Measurements from ENCODE around the gene PADI1.

The PADI1 gene

GRCh38 chr1:17183388-17184160 lies 21.4 kb upstream of the PADI1 start:
- no peak for DNase-seq

- DNase-seq: no peak
Measured at GRCh38 chr1:17184161-17184665, 20.7 kb upstream of the PADI1 start.

- no peak for DNase-seq
Measured at GRCh38 chr1:17184822-17185484, 20.0 kb upstream of the PADI1 start.

- no peak for DNase-seq
Measured at GRCh38 chr1:17185485-17185860, 19.5 kb upstream of the PADI1 start.

- DNase-seq: no peak
Measured at GRCh38 chr1:17186216-17186909, 18.6 kb upstream of the PADI1 start.

GRCh38 chr1:17187051-17187450 lies 17.9 kb upstream of the PADI1 start:
- no peak for DNase-seq

- DNase-seq: no peak
Measured at GRCh38 chr1:17188217-17188616, 16.7 kb upstream of the PADI1 start.

GRCh38 chr1:17188889-17189631 lies 15.9 kb upstream of the PADI1 start:
- no peak for DNase-seq

- no peak for DNase-seq
Measured at GRCh38 chr1:17189632-17189990, 15.3 kb upstream of the PADI1 start.

GRCh38 chr1:17190010-17190995 lies 14.6 kb upstream of the PADI1 start:
- DNase-seq: no peak

GRCh38 chr1:17191990-17192242 lies 13.0 kb upstream of the PADI1 start:
- no peak for DNase-seq

GRCh38 chr1:17192394-17193221 lies 12.3 kb upstream of the PADI1 start:
- no peak for DNase-seq

GRCh38 chr1:17193222-17194132 lies 11.5 kb upstream of the PADI1 start:
- DNase-seq: no peak

GRCh38 chr1:17194133-17194475 lies 10.8 kb upstream of the PADI1 start:
- DNase-seq: no peak

GRCh38 chr1:17194615-17195528 lies 10.1 kb upstream of the PADI1 start:
- no peak for DNase-seq

- DNase-seq: no peak
Measured at GRCh38 chr1:17195731-17196130, 9.2 kb upstream of the PADI1 start.

- DNase-seq: no peak
Measured at GRCh38 chr1:17196496-17197185, 8.3 kb upstream of the PADI1 start.

- no peak for DNase-seq
Measured at GRCh38 chr1:17197696-17198095, 7.2 kb upstream of the PADI1 start.
